CD4-positive, alpha-beta T cell treated with Interferon alpha-2 for 1 hour (primary cell): ENCODE measurements around the gene PRKCH.
"Not testable (repeated sequence)": the region's sequence is repeated elsewhere in the genome, so short reads cannot be mapped to it uniquely, and the experiment has no call there.

Experiments
- DNase-seq, 2 donors: peaks; one replicate each; pipeline ENCODE4 v3.0.0-alpha.2; 2020 to 2022

The PRKCH gene

DNA sequence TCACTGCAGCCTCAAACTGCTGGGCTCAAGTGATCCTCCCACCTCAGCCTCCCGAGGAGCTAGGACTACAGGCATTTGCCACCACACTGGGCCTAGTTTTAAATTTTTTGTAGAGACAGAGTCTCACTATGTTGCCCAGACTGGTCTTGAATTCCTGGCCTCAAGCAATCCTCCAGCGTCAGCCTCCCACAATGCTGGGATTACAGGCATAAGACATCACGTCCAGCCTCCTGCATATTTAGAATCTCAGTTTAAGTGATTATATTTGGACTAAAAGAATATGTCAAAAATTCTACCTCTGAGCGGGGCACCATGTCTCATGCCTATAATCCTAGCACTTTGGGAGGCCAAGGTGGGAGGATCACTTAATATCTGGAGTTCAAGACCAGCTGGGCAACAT lies 12.7 kb upstream of the PRKCH start:
- not testable (repeated sequence) for DNase-seq

DNA sequence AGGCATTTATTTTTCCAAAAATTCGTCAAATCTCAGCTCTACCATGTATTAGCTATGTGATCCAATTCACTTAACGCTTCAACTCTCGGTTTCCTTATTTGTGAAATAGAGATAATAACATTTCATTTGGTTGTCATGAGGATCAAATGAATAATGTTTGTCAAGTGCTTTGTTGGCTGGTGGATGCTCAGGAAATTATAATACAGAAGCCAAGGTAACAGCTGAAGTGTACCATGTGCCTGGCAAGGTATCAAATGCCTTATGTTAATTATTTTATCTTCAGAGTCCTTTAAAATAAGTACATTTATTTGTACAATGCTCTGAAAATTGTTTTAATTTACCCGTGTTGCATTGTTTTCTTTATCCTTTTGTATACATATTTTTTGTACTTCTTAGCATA lies 6.1 kb upstream of the PRKCH start:
- no peak for DNase-seq

DNA sequence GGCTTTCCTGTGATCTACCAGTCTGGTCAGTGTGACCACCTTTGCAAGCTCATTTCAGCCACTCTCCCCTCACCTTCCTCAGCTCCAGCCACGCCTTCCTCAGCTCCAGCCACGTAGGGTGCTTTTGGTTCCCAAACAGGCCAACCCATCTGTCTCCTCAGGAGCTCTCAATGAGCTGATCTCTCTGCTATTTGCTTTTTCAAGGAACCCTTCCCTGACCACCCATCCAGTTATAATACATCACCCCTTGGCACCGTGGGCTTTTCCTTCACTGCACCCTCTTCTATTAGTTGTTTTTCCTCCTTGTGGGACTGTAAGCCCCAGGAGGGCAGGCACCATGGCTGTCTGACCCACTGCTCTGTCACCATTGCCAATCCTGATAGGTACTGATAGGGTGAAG lies 2.3 kb upstream of the PRKCH start:
- no peak for DNase-seq

DNA sequence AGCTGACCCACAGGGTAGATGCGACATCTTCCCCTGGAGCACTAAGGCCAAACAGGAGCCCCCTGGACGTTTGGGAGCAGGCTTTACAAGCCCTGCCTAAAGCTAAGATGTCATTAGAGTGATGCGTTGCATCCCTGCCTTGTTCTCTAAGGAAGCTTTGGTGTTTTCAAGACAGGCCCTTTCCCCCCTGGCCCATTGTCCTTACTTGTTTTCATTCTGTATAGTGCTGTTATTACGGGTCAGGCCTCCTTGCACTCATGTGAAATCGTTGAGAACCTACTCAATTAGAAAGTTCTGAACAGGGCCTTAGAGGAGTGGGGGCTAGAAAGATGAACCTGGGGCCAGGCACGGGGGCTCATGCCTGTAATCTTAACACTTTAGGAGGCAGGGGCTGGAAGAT lies 1.7 kb upstream of the PRKCH start:
- no peak for DNase-seq

DNA sequence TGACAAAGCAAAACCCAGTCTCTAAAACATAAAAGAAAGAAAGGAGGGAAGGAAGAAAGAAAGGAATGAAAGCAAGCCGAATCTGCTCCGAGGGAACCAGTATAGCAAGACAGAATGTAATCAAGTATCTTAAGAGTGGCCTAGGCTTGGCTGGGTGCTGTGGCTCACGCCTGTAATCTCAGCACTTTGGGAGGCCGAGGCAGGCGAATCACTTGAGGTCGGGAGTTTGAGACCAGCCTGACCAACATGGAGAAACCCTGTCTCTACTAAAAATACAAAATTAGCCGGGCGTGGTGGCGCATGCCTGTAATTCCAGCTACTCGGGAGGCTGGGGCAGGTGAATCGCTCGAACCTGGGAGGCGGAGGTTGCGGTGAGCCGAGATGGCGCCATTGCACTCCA lies 1.2 kb upstream of the PRKCH start:
- not testable (repeated sequence) for DNase-seq

DNA sequence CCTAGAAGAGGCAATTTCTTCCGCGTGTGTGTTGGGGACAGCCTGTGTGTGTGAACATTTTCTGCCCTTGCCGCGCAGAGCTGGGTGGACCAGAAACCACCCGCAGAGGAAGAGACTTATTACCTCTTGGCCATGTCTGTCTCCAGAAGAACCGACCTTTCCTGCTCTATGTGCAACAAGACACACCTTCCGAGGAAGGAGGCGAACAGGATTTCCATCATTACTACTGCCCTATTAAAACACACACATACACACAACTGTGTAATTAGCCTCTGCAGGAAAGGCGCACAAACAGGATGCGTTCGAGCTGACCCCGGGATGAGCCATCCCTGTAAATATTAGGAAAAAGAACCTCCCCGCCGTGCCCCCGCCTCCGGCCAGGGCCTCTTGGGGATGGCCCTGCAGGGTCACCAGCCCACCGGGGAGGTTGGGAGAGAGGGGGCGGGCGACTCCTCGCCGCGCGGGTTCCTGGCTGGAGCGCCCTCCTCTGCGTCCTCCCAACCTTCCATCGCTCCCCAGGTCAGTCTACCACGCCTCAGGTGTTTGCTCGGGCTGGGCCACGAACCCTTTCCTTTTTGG lies 484 bp upstream of the PRKCH start:
- no peak for DNase-seq

DNA sequence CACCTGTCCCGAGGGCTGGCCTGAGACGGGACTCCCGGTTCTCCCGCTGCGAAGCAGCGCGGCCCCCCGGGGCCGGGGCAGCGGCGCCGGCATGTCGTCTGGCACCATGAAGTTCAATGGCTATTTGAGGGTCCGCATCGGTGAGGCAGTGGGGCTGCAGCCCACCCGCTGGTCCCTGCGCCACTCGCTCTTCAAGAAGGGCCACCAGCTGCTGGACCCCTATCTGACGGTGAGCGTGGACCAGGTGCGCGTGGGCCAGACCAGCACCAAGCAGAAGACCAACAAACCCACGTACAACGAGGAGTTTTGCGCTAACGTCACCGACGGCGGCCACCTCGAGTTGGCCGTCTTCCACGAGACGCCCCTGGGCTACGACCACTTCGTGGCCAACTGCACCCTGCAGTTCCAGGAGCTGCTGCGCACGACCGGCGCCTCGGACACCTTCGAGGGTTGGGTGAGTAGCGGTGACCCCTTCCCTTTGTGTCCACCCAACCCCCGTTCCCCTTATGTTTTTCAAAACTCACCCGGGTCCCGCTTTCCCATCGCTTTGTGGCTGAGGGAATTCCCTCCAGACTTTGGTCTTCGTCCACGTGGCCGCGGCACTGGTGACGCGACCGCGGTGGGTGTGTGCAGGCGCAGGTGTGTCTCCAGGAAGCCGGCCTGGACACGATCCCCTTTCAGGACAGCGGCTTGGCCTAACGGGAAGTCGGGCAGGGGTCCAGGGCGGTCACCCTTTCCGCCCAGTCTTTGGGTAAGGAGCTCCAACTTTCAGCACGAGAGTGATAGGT lies 826 bp downstream of the PRKCH start:
- DNase-seq = peak in 1 of 2 donors; percentile 61

DNA sequence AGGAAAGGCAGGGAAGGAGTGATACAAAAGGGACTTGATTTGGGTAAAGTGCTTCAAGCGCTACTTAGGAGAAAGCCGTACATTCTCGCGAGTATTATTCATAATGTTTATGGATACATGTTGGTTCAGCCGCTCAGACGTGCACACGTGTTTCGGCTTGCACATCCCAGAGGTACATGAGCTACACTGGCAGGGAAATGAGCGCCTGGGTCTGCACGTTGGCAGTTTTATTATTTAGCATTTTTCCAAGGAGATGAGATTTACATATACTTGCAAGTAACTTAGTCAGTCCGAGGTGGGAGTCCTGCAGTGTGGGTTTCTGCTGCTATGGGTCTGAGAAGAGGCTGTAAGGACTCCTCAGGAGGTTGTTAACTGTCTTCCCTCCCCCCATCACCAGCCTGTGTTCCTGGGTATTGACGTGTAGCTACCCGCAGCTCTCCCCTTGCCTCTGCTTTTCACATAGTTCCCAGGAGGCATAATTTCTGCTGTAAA lies 1.5 kb downstream of the PRKCH start:
- peak; percentile 37 to 62 for DNase-seq

DNA sequence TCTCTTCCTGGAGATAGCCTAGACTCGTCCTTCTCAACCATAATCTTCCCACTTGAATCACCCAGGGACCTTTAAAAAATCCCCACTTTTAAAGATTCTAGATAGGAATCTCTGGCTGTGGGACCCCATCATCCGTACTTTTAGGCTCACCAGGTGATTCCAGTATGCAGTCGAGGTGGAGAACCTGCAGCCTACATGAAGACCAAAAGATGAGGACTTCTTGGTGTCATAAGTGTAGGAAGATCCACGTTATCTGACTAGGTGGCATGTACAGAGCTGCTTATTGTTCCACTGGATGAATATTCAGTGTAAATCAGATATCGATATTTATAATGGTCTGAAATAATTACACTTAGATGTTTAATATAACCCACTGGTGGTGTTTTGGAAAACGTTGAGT lies 2.6 kb downstream of the PRKCH start:
- DNase-seq = peak in 1 of 2 donors; percentile 25

DNA sequence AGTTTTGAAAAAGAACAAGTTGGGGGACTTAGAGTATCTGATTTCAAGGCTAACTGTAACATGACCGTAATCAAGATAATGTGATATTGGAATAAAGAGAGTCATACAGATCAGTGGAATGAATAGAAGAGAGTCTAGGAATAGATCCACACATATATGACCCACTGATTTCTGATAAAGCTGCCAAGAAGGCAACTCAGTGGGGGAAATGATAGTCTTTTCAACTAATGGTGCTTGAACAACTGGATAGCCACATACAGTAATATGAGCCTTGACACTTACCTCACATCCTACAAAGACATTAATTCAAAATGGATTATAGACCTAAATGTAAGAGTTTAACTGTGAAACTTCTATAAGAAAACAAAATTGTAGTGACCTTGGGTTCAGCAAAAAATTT lies 3.8 kb downstream of the PRKCH start:
- peak in 1 of 2 donors; percentile 25 for DNase-seq

DNA sequence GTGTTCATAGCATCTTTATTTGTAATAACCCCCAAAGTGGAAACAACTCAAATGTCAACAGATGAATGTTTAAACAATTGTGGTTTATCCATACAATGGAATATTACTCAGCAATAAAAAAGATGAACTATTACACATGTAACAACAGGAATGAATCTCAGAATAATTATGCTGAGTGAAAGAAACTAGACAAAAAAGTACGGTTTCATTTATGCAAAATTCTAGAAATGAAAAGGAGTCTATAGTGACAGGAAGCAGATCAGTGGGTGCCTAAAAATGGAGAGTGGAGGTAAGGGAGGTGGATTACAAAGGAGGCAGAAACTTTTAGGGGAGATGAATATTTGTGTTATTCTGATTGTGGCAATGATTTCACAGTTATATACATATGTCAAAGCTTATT lies 4.8 kb downstream of the PRKCH start:
- DNase-seq = peak in 1 of 2 donors; percentile 51

DNA sequence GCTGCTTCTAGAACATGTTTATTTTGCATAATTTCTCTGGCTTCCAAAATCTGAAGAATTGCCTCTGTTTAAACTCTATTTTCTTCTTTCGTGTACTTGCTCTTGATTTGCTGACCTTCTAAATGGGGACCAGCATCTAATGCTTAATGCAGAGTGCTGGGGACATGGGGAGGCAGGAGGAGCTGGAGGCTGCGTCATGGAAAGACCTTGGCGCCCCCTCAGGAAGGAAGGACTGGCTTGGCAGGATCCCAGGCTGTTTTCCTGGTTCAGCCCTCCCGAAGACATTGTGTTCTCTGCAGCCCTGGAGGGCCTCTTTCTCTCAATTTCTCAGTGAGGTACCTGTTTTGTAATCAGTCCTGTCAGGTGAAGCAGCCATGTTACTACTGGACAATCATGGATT lies 5.5 kb downstream of the PRKCH start:
- DNase-seq = peak in 1 of 2 donors; percentile 51

DNA sequence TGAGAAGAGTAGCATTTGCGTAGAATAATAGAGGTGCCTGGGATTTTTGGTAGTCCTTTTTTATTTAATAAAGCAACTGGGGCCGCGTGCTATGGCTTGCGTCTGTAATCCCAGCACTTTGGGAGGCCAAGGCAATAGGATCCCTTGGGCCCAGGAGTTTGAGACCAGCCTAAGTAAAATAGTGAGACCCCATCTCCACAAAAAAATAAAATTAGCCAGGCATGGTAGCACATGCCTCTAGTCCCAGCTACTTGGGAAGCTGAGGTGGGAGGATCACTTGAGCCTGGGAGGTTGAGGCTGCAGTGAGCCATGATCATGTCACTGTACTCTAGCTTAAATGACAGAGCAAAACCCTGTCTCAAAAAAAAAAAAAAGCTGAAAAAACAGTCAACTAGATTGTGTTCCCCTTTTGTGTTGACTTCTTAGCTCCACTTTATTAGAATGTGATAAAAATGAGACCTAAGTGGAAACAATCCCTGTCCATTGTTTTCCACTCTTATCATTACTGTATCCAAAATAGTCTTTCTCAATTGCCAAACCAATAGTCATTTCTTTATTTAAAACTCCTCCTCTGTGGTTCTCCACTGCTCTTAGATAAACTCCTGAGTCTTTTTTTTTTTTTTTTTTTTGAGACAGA lies 7.4 kb downstream of the PRKCH start:
- DNase-seq = peak in 1 of 2 donors; percentile 16

DNA sequence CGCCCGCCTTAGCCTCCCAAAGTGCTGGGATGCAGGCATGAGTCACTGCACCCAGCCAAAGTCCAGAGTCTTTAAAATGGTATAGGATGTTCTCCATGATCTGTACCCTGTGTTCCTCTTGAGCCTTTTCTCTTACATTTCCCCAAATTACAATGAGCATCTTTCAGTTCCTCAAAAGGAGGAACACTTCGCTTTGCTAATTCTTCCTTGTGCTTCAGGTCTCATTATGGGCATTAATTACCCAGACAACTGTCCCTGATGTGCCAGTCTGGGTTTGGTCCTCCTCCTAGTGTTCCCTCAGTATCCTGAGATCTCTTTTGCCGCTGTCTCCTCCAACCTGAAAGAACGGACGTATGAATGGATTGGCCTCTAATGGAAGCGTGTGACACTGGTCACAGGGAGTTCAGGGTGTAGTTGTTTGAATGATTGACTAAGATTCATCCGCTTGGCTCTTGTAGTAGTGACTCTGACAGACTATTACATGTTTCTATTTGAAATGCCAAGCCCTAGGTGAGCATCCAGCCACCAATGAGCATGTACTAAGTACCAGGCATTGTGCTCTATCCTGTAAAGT lies 8.2 kb downstream of the PRKCH start:
- peak in 1 of 2 donors; percentile 23 for DNase-seq

DNA sequence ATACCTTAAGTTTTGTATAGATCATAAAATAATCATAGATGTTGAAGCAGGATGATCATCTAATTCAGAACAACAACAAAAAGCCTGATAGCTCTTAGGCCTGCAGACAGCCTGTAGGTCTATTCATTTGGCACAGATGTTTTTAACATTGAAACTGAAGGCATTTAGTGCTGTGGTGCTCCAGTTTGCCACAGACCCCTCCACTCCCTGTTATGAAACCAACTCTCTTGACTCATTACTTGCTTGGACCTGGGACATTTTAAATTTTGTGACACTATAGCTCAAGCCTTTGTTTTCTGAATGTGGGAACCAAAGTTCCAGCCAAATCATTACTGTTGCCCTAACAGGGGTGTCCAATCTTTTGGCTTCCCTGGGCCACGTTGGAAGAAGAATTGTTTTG lies 9.1 kb downstream of the PRKCH start:
- peak in 1 of 2 donors; percentile 50 for DNase-seq

DNA sequence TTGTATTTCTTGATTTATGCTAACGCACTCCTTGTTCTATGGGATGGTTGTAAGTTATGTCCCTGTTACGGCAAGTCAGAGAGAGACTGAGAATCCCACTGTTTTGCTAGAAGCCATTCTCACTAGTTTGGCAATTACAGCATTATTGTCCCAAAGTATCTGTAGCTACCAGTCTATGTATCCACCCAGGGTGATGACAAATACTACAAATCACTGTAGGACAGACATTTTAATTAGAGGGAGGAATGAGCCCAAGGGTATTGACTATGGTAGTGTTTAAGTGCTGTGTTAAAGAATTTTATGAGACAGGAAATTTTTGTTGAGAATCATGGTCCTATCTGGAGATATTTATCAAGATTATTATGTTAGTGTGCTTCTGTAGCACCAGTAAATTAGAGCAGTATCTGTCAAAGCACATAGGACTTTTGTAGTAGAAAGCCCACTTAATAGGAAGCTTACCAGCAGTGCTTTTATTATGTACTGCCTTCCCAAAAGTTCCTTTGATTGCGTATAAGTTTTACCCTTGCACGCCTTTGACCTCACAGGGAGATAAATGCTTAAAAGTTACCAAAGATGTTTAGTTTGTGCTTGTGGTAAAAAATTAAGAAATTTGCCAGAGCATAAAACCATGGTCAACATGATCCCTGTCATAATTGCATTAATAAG lies 10.7 kb downstream of the PRKCH start:
- DNase-seq = peak in 1 of 2 donors; percentile 11

DNA sequence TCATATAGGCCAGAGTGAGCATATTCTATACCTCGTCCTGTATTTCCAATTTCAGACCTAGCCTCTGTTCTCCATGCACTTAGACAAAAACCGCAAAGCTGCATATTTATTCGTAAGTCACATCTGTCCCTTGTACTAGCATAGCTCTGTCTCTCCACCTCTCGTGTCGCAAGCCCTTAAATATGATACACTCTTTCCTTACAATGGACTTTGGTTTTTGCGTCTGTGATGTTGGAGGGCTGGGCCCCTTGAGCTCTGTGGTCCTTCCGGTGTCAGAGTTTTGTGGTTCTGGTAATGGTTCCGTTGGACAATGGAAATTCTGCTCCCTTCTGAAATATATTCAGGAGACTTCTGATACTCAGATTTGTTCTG lies 11.3 kb downstream of the PRKCH start:
- DNase-seq = peak in 1 of 2 donors; percentile 54

DNA sequence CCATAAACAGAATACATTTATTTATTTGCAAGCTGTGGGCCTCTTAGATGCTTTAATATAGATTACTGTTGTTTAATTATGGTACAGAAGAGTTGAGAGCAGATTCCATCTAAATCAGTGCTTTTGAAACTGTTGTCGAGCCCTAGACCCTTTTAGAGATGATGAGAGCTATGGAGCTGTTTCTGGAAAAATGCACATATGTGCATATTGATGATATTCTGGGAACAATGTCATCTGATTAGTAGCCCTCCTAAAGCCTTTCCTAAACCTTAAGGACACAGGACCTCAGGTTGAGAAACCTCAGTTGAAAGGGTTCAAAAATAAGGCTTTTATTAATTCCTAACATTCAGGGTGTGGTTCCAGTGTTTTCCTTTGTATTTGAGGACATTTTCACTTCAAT lies 11.7 kb downstream of the PRKCH start:
- DNase-seq = no peak

DNA sequence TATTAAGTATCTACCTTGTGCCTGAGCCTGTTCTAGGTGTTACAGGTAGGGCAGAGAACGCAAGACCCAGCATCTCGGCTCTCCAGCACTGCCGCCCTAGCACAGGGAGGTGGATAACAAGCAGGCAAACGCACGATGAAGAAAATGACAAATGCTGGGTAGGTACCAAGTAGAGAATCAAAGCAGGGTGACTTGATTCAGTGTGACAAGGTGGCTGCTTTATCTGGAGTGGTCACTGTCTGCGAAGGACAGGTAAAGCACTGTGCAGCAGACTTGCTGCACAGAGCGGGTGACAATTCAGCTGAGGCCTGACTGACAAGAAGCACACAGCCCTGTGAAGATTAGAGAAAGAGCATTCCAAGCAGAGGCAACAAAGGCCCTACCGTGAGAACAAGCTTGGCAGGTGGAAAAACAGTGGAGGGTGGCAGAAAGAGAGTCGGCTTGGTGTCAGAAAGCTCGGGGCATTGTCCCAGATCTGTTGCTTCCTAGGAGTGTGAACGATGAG lies 12.9 kb downstream of the PRKCH start:
- peak; percentile 27 to 47 for DNase-seq

DNA sequence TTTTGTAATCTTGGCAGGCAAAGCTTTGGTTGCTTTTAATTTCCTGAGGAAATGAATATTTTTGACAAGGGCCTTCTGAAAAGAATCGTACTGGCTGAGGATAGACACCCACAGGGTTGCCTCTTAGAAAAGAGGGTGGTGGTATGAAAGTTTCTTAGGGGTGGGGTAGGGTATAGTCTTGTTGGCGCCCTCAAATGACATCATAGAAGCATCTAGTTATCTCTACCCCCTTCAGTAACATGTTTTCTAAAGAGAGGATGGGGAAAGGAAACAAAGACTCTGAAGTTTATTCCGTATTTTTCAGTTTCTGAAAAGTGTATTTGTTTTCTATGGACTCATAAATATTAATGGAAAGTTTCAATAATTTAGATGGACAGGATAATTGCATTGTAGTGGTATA lies 13.7 kb downstream of the PRKCH start:
- DNase-seq = peak in 1 of 2 donors; percentile 62

DNA sequence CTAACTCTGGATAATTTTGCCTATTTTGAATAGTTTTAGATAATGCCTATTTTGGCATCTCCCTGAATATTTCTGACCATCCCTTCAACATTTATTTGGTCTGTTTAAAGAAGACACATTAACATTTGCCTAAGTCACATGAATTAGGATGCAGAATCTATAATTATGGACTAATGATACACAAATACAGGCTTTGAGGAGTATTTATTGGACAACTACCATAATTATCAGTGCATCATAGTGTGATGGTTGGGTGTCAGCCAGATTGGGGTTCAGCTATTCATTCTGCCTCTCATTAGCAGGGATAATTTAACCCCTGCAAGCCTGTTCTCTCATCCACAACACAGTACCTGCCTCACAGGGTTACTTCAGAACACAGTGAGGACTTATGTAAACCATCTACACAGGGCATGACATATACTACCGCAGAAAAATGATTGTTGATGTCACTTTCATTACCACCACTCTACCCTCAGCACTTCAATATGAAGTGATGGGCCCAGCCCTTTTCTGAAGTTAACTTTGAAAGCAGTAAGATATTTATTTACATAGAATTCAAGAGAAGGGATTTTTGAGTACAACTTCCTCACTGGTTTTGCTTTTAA lies 14.4 kb downstream of the PRKCH start:
- peak; percentile 48 to 75 for DNase-seq

DNA sequence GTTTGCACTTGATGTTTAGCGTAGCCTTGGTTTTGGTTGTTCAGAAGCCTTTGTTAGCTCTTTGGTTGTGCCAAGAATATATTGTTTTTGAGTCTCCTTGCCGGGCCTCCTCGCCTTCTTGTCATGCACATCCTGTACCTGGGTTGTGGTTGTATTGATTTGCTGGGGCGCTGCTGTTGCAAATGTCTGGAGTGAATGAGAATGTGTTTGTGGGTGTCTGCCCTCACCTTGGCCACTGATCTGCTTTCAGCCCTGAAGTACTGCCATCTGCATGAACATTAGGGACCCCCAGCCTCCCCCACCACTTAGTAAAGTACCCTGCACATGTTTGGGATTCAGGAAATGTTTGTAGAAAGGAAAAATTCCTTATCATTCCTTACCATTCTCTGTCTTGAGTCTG lies 16.5 kb downstream of the PRKCH start:
- peak; percentile 86 to 88 for DNase-seq
